DMS153 (cell line): ENCODE data around the gene KIAA0232.
"Not testable (repeated sequence)": the region's sequence is repeated elsewhere in the genome, so short reads cannot be mapped to it uniquely, and the experiment has no call there.

Source experiments
- DNase-seq: peaks from one replicate; lab custom pipeline; 2025; lab: John Stamatoyannopoulos, UW

Gene KIAA0232

GRCh38 chr4:6754481-6755087, 27.9 kb upstream of the KIAA0232 start:
- no peak for DNase-seq

- no peak for DNase-seq
These were observed 27.3 kb upstream of the KIAA0232 start for GRCh38 chr4:6755088-6755753.

GRCh38 chr4:6756345-6756744, 26.2 kb upstream of the KIAA0232 start:
- DNase-seq, result not testable (repeated sequence)

- DNase-seq, result no peak
These were observed 23.8 kb upstream of the KIAA0232 start for GRCh38 chr4:6758728-6759127.

GRCh38 chr4:6760865-6761264, 21.7 kb upstream of the KIAA0232 start:
- no peak for DNase-seq

- no peak for DNase-seq
These were observed 20.6 kb upstream of the KIAA0232 start for GRCh38 chr4:6761649-6762615.

GRCh38 chr4:6763330-6763851, 19.1 kb upstream of the KIAA0232 start:
- DNase-seq, result no peak

- no peak for DNase-seq
These were observed 17.4 kb upstream of the KIAA0232 start for GRCh38 chr4:6764976-6765620.

GRCh38 chr4:6765703-6766102, 16.8 kb upstream of the KIAA0232 start:
- no peak for DNase-seq

- DNase-seq, result no peak
These were observed 15.2 kb upstream of the KIAA0232 start for GRCh38 chr4:6767386-6767747.

GRCh38 chr4:6767748-6768538, 14.6 kb upstream of the KIAA0232 start:
- no peak for DNase-seq

- no peak for DNase-seq
These were observed 14.0 kb upstream of the KIAA0232 start for GRCh38 chr4:6768539-6768905.

- no peak for DNase-seq
These were observed 13.1 kb upstream of the KIAA0232 start for GRCh38 chr4:6769233-6769988.

- DNase-seq, result no peak
These were observed 12.5 kb upstream of the KIAA0232 start for GRCh38 chr4:6769989-6770420.

GRCh38 chr4:6770581-6771228, 11.8 kb upstream of the KIAA0232 start:
- DNase-seq, result no peak

- DNase-seq, result no peak
These were observed 11.3 kb upstream of the KIAA0232 start for GRCh38 chr4:6771229-6771671.

- DNase-seq, result no peak
These were observed 10.2 kb upstream of the KIAA0232 start for GRCh38 chr4:6772223-6772928.

GRCh38 chr4:6773106-6773505, 9.4 kb upstream of the KIAA0232 start:
- no peak for DNase-seq
